ENCODE data around the gene C16orf86.

Gene C16orf86

GRCh38 chr16:67708368-67708771 lies 41.8 kb downstream of the C16orf86 start:
- TF ChIP-seq, protein P1, sequence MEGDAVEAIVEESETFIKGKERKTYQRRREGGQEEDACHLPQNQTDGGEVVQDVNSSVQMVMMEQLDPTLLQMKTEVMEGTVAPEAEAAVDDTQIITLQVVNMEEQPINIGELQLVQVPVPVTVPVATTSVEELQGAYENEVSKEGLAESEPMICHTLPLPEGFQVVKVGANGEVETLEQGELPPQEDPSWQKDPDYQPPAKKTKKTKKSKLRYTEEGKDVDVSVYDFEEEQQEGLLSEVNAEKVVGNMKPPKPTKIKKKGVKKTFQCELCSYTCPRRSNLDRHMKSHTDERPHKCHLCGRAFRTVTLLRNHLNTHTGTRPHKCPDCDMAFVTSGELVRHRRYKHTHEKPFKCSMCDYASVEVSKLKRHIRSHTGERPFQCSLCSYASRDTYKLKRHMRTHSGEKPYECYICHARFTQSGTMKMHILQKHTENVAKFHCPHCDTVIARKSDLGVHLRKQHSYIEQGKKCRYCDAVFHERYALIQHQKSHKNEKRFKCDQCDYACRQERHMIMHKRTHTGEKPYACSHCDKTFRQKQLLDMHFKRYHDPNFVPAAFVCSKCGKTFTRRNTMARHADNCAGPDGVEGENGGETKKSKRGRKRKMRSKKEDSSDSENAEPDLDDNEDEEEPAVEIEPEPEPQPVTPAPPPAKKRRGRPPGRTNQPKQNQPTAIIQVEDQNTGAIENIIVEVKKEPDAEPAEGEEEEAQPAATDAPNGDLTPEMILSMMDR (IDR thresholded peaks at IDR 0.05) = no peak
- no peak overlapping the region for H3K27ac ChIP-seq
- no peak overlapping the region for H3K4me3 ChIP-seq
- DNase-seq (ENCODE audit: low spot score) = no peak

DNA sequence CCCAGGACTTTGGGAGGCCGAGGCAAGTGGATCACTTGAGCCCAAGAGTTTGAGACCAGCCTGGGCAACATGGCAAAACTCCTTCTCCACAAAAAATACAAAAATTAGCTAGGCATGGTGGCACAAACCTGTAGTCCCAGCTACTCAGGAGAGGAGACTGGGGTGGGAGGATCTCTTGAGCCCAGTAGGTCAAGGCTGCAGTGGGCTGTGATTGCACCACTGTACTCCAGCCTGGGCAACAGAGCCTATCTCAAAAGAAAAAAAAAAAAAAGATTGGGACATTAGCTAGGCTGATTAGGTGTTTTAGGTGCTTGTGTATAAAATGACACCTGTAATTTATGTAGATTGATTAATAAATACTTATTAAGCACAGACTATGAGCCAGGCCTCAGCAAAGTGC lies 42.4 kb downstream of the C16orf86 start:
- H3K27ac ChIP-seq = no peak overlapping the region
- TF ChIP-seq, protein P1 (IDR thresholded peaks at IDR 0.05) = no peak

GRCh38 chr16:67710607-67711006 lies 44.0 kb downstream of the C16orf86 start:
- H3K4me3 ChIP-seq = no peak overlapping the region
- H3K27ac ChIP-seq = no peak overlapping the region
- TF ChIP-seq, protein P1 (IDR thresholded peaks at IDR 0.05) = no peak
- no peak for DNase-seq (ENCODE audit: low spot score)

More for the DNA sequence above, 42.4 kb downstream of the C16orf86 start:
- no peak overlapping the region for H3K4me3 ChIP-seq
- DNase-seq (ENCODE audit: low spot score) = no peak

GRCh38 chr16:67713647-67714273 lies 47.1 kb downstream of the C16orf86 start:
- DNase-seq (ENCODE audit: low spot score) = no peak
- TF ChIP-seq, protein P1 (IDR thresholded peaks at IDR 0.05) = no peak
- Histone ChIP-seq H3K27ac (no peak overlapping the region), H3K4me3 (no peak overlapping the region)

DNA sequence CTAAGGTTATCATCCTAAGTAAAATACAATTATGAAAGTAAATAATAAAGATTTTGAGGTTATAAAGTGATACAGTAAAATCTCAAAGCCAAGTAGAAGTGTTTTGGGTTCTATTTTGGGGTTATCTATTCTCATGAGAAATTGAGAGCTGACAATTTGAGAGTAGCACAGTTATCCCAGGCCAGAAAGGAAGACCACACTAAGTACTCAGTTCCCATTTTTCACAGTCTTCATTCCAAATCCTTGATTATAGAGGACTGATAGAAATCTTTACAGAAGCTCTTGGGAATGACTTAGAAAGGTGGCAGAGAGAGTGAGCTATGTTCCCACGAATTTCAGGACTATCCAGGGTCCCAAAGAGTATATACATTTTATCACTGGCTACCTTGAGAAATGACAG lies 47.9 kb downstream of the C16orf86 start:
- DNase-seq (ENCODE audit: low spot score) = no peak
- TF ChIP-seq, protein P1 (IDR thresholded peaks at IDR 0.05) = no peak
- H3K4me3 ChIP-seq = no peak overlapping the region
- no peak overlapping the region for H3K27ac ChIP-seq

- Histone ChIP-seq H3K4me3 (no peak overlapping the region), H3K27ac (no peak overlapping the region)
- DNase-seq (ENCODE audit: low spot score) = no peak
- TF ChIP-seq, protein P1 (IDR thresholded peaks at IDR 0.05) = no peak
Measured at GRCh38 chr16:67716097-67716496, 49.5 kb downstream of the C16orf86 start.

Measured in coronary artery (tissue), 2 donors.